GM12878 (cell line): ENCODE results near the gene CARD10. TPM values are rescaled to one million over a fixed set of nuclear protein-coding genes. Genes with fewer than 3 reads are reported as not detected.

Experiments
- ATAC-seq: fragments of 200-7000 bp; cut with Tn5 transposase; 3 replicates; pipeline ENCODE4 v1.9.1; 2020; ENCODE audit warnings: mild to moderate bottlenecking, moderate library complexity
- BruUV-seq: library from RNA; stranded (reverse); fragments of 400-500 nt; replicated peaks from 2 replicates; lab custom pipeline; 2021; lab: Mats Ljungman, UMichigan
- CTCF ChIA-PET: fragments of 300-600 bp; sonication (Branson Sonifier 250); formaldehyde crosslinking; extraction: SDS; loops from one replicate; lab custom pipeline; 2021; ENCODE audit warnings: inconsistent platforms; lab: Yijun Ruan, JAX
- POLR2A ChIA-PET: fragments of 350-600 bp; formaldehyde crosslinking; extraction: SDS; loops from one replicate; lab custom pipeline; 2021; ENCODE audit warnings: inconsistent platforms; lab: Charles Lee
- RAD21 ChIA-PET: fragments of 300-600 bp; sonication (Branson Sonifier 250); formaldehyde crosslinking; loops from one replicate; lab custom pipeline; 2023; ENCODE audit warnings: antibody characterized with exemption; ENCODE audit not compliant: unreplicated experiment; lab: Charles Lee
- SMC1A ChIA-PET: fragments of 300-600 bp; sonication (Branson Sonifier 250); formaldehyde crosslinking; loops from one replicate; lab custom pipeline; 2023; ENCODE audit not compliant: unreplicated experiment, uncharacterized antibody; lab: Charles Lee
- DNase-seq: peaks from one replicate; pipeline ENCODE4 v3.0.0-alpha.2; 2011; ENCODE audit warnings: low read depth, low spot score
- FAIRE-seq: peaks from 3 replicates; lab custom pipeline; 2011; peaks lifted over from hg19 to GRCh38; lab: Jason Lieb, UNC
- H2AFZ ChIP-seq: 2 replicates; pipeline ENCODE4 v1.6.0; 2011; ENCODE audit warnings: low read depth, low read length, control low read depth; ENCODE audit not compliant: control insufficient read depth
- H3K27ac ChIP-seq: 2 replicates; pipeline ENCODE4 v1.5.1; 2011; ENCODE audit warnings: control low read depth; ENCODE audit not compliant: control insufficient read depth, insufficient read depth
- H3K27me3 ChIP-seq, 2 experiments: replicated peaks in 1 of 2; 2 replicates each; pipeline versions ENCODE4 v1.6.0 to v1.6.1; 2011; ENCODE audit warnings: low read length in 1 of 2; ENCODE audit not compliant: control insufficient read depth in 2 of 2, insufficient read depth in 2 of 2
- H3K36me3 ChIP-seq, 2 experiments: 2 replicates each; pipeline ENCODE4 v1.5.1; 2011; ENCODE audit warnings: low read length in 1 of 2; ENCODE audit not compliant: control insufficient read depth in 2 of 2, insufficient read depth in 2 of 2
- H3K4me1 ChIP-seq: 2 replicates; pipeline ENCODE4 v1.6.1; 2011; ENCODE audit warnings: mild to moderate bottlenecking, low read length, moderate library complexity, mixed read lengths; ENCODE audit not compliant: control insufficient read depth, insufficient read depth
- H3K4me2 ChIP-seq: 2 replicates; pipeline ENCODE4 v1.6.0; 2011; ENCODE audit warnings: control low read depth; ENCODE audit not compliant: control insufficient read depth, insufficient read depth
- H3K4me3 ChIP-seq: fragments of 200-600 bp; sonication (generic); 2 replicates; pipeline ENCODE4 v1.5.1; 2016
- H3K79me2 ChIP-seq: 2 replicates; pipeline ENCODE4 v1.6.0; 2011; ENCODE audit warnings: low read length; ENCODE audit not compliant: control insufficient read depth, insufficient read depth
- H3K9ac ChIP-seq: 2 replicates; pipeline ENCODE4 v1.8.0; 2011; ENCODE audit warnings: low read length, control low read depth, mixed read lengths; ENCODE audit not compliant: control insufficient read depth, insufficient read depth
- H3K9me3 ChIP-seq: replicated peaks from 3 replicates; pipeline ENCODE4 v1.5.1; 2011; ENCODE audit warnings: mild to moderate bottlenecking, low read length; ENCODE audit not compliant: control insufficient read depth, insufficient read depth
- H4K20me1 ChIP-seq: 2 replicates; pipeline ENCODE4 v1.6.0; 2011; ENCODE audit not compliant: control insufficient read depth, insufficient read depth
- BRCA1 ChIP-seq: IDR thresholded peaks from 2 replicates; pipeline ENCODE4 v1.6.1; 2011; ENCODE audit warnings: low read depth, low read length, improper control_type of control experiment
- CBX3 ChIP-seq: fragments of 200-600 bp; sonication (generic); IDR thresholded peaks from 2 replicates; pipeline ENCODE4 v1.6.1; 2016; ENCODE audit warnings: low read depth, borderline replicate concordance
- CBX5 ChIP-seq: sonication (generic); IDR thresholded peaks from 2 replicates; pipeline ENCODE4 v1.6.1; 2016; ENCODE audit warnings: low read depth, moderate library complexity, mild to moderate bottlenecking, inconsistent platforms
- CHD2 ChIP-seq: IDR thresholded peaks from 2 replicates; pipeline ENCODE4 v1.6.1; 2011; ENCODE audit warnings: low read depth, low read length, improper control_type of control experiment, borderline replicate concordance
- CHD4 ChIP-seq: fragments of 200-600 bp; sonication (generic); IDR thresholded peaks from 2 replicates; pipeline ENCODE4 v1.6.1; 2016; ENCODE audit warnings: mild to moderate bottlenecking
- EGR1 ChIP-seq, 2 experiments: IDR thresholded peaks; 1 replicate in 1 of 2; 2 replicates in 1 of 2; pipeline ENCODE4 v1.6.1; 2011 to 2012; ENCODE audit warnings: low read depth in 2 of 2, low read length in 2 of 2, borderline replicate concordance in 1 of 2, mild to moderate bottlenecking in 1 of 2, moderate library complexity in 1 of 2
- EP300 ChIP-seq, 2 experiments: fragments of 150-350 bp in 1 of 2; IDR thresholded peaks; 2 replicates each; pipeline ENCODE4 v1.6.1; 2011 to 2012; ENCODE audit warnings: low read depth in 2 of 2, low read length in 2 of 2, borderline replicate concordance in 1 of 2, improper control_type of control experiment in 1 of 2, inconsistent platforms in 1 of 2; ENCODE audit not compliant: control insufficient read depth in 1 of 2
- POLR2AphosphoS2 ChIP-seq: IDR thresholded peaks from 2 replicates; pipeline ENCODE4 v1.6.1; 2011; ENCODE audit warnings: low read depth, mild to moderate bottlenecking, low read length, improper control_type of control experiment, moderate library complexity
- RFX5 ChIP-seq: IDR thresholded peaks from 2 replicates; pipeline ENCODE4 v1.6.1; 2011; ENCODE audit warnings: low read depth, low read length, improper control_type of control experiment
- SIX5 ChIP-seq: IDR thresholded peaks from 2 replicates; pipeline ENCODE4 v1.6.1; 2011; ENCODE audit warnings: mild to moderate bottlenecking, low read depth, low read length, moderate library complexity; ENCODE audit not compliant: severe bottlenecking
- SUZ12 ChIP-seq: fragments of 200-600 bp; sonication (generic); IDR thresholded peaks from one replicate; pipeline ENCODE4 v1.6.1; 2018; ENCODE audit warnings: antibody characterized with exemption, mild to moderate bottlenecking; ENCODE audit not compliant: unreplicated experiment
- ZBED1 ChIP-seq: IDR thresholded peaks from 2 replicates; pipeline ENCODE4 v1.6.1; 2016; ENCODE audit warnings: borderline replicate concordance
- ZNF207 ChIP-seq: fragments of 450-650 bp; IDR thresholded peaks from 2 replicates; pipeline ENCODE4 v1.6.1; 2014; ENCODE audit warnings: antibody characterized with exemption, mild to moderate bottlenecking, borderline replicate concordance
- ZSCAN29 ChIP-seq: fragments of 450-650 bp; IDR thresholded peaks from 2 replicates; pipeline ENCODE4 v1.6.1; 2017; ENCODE audit warnings: mild to moderate bottlenecking, moderate library complexity
- WGBS: methylation state at CpG from one replicate; pipeline ENCODE4 v1.1.6; 2016; ENCODE audit warnings: low lambda C conversion rate; ENCODE audit not compliant: insufficient replicate concordance, insufficient coverage; ENCODE audit errors: missing lambda C conversion rate; 5-methylcytosine and 5-hydroxymethylcytosine counted together
- in situ Hi-C: fragments of 300-500 bp; cut with MboI; formaldehyde crosslinking; loops from 9 replicates; pipeline ENCODE4 v1.14.3; 2018; ENCODE audit warnings: mixed read lengths
- intact Hi-C: fragments of 100-400 bp; cut with micrococcal nuclease; formaldehyde crosslinking; loops from one replicate; pipeline ENCODE4 v1.14.2; 2022; ENCODE audit not compliant: unreplicated experiment
- polyA plus RNA-seq, 11 experiments: library from polyadenylated mRNA; depleted of rRNA in 4 of 11; unstranded in 6 of 11; stranded (reverse) in 5 of 11; fragments of >200 nt; fragmentation: Nextera tagmentation in 4 of 11; fragmentation: Illumina TruSeq in 1 of 11; extraction: Ambion mirVana in 4 of 11; extraction: Trizol in 1 of 11; gene quantifications; 1 replicate in 1 of 11; 2 replicates in 10 of 11; pipeline versions ENCODE4 v1.2.1 to v1.2.3, GENCODE V29; 2011 to 2016; ENCODE audit warnings: inconsistent platforms in 2 of 11, missing spikeins in 2 of 11, low read depth in 1 of 11
- total RNA-seq, 4 experiments: library from RNA; depleted of rRNA in 3 of 4; stranded (reverse); fragments of >200 nt in 3 of 4; fragmentation: Illumina TruSeq in 1 of 4; extraction: Trizol in 1 of 4; gene quantifications; 2 replicates each; pipeline versions ENCODE4 v1.2.1 to v1.2.3, GENCODE V29; 2013 to 2021
- TF ChIP-seq, protein P1 (sequence below): fragments of 450-650 bp; IDR thresholded peaks from 2 replicates; pipeline ENCODE4 v1.6.1; 2017; ENCODE audit warnings: mild to moderate bottlenecking, moderate library complexity
- TF ChIP-seq, protein P2 (sequence below): fragments of 450-650 bp; IDR thresholded peaks from 2 replicates; pipeline ENCODE4 v1.6.1; 2016; ENCODE audit warnings: mild to moderate bottlenecking
- TF ChIP-seq, protein P3 (sequence below): fragments of 450-650 bp; IDR thresholded peaks from 2 replicates; pipeline ENCODE4 v1.6.1; 2017; ENCODE audit warnings: mild to moderate bottlenecking

Gene CARD10
- total and polyA plus RNA-seq, 10 of the 15 experiments (the other 5 are each of a cell fraction or from before 2014, with no cell fraction given): 0.08 to 0.10 (median 0.10) TPM; not detected in 7

DNA sequence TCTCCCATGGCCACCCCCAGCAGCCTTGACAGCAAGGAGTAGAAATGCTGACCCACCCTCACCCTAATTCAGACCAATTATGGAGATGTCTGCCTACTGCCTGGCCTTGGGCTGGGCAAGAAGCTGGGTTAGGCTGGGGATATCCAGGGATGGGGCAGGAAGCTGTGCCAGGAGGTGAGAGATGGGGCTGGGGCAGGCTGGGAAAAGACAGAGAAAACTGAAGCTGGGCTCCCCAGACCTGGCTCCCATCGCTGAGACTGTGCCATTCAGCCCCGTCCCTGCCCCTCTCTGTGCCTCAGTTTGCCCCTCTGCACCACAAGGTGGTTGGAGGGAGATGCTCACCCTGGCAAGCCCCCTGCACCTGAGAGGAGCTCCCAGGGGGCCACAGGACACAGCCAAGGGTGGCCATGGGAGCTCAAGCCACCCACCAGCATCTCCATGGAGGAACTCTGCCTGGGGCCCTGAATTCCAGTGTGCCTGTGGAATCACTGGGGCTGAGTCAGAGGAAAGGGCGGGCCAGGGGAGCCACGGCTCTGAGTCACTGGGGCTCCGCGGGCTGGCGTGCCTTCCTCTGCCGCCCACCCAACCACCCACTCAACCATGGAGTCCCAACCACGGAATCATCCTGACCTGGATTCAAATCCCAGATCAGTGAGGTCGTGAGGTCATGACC lies 6.0 kb upstream of the CARD10 start (continued):
- no peak for TF ChIP-seq EP300 (IDR thresholded peaks at IDR 0.05; ENCODE audit: borderline replicate concordance in 1 of 2, control insufficient read depth in 1 of 2, low read depth in 2 of 2, low read length in 2 of 2)
- TF ChIP-seq CBX5: no peak
- TF ChIP-seq SUZ12: no peak
- TF ChIP-seq CBX3: no peak
- no peak for TF ChIP-seq ZBED1
- no peak for TF ChIP-seq RFX5
- no peak for TF ChIP-seq CHD2
- TF ChIP-seq CHD4: no peak

DNA sequence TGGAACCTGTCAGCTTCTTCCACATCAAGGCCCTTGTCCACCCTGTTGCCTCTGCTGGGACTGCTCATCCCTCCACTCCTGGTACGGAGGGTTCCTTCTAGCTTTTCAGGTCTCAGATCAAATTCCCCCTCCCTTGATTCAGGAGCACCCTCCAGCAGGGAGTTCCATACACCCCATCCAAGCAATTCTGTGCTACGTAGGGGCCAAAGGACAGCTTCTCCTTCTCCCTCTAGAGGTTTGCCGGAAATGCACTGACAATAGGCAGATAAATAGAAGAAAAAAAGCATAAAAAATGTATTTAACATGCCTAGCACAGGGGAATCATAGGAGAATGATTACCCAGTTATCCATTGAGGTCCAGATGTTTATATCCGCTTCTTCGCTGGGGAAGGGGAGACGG lies 3.3 kb upstream of the CARD10 start:
- ChIA-PET SMC1A (no interaction called here), CTCF (no interaction called here), RAD21 (no interaction called here), POLR2A (no interaction called here)
- BruUV-seq: no TSS peak
- Histone ChIP-seq H3K79me2 (no peaks in the 10 kb centered on the region), H4K20me1 (no peaks in the 10 kb centered on the region), H3K36me3 (no peaks in the 10 kb centered on the region), H3K4me2 (no peak overlapping the region), H3K9me3 (no peaks in the 10 kb centered on the region), H3K4me1 (no peaks in the 10 kb centered on the region), H3K4me3 (no peak overlapping the region), H3K27me3 (peaks cover 7 to 11% of the 10 kb centered on the region in 2 experiments; a peak in 3 of 4 replicates), H2AFZ (no peak overlapping the region), H3K9ac (no peak overlapping the region), H3K27ac (no peak overlapping the region)
- in situ Hi-C loops: no loop called here
- DNase-seq (no peak), ATAC-seq (no peak), FAIRE-seq (no peak)
- intact Hi-C loops: no loop called here
- 48% methylated on average over 6 of the region's 6 CpGs for WGBS
- TF ChIP-seq, protein P1, sequence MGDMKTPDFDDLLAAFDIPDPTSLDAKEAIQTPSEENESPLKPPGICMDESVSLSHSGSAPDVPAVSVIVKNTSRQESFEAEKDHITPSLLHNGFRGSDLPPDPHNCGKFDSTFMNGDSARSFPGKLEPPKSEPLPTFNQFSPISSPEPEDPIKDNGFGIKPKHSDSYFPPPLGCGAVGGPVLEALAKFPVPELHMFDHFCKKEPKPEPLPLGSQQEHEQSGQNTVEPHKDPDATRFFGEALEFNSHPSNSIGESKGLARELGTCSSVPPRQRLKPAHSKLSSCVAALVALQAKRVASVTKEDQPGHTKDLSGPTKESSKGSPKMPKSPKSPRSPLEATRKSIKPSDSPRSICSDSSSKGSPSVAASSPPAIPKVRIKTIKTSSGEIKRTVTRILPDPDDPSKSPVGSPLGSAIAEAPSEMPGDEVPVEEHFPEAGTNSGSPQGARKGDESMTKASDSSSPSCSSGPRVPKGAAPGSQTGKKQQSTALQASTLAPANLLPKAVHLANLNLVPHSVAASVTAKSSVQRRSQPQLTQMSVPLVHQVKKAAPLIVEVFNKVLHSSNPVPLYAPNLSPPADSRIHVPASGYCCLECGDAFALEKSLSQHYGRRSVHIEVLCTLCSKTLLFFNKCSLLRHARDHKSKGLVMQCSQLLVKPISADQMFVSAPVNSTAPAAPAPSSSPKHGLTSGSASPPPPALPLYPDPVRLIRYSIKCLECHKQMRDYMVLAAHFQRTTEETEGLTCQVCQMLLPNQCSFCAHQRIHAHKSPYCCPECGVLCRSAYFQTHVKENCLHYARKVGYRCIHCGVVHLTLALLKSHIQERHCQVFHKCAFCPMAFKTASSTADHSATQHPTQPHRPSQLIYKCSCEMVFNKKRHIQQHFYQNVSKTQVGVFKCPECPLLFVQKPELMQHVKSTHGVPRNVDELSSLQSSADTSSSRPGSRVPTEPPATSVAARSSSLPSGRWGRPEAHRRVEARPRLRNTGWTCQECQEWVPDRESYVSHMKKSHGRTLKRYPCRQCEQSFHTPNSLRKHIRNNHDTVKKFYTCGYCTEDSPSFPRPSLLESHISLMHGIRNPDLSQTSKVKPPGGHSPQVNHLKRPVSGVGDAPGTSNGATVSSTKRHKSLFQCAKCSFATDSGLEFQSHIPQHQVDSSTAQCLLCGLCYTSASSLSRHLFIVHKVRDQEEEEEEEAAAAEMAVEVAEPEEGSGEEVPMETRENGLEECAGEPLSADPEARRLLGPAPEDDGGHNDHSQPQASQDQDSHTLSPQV: no peak
- no peak for TF ChIP-seq CBX5
- no peak for TF ChIP-seq SIX5
- no peak for TF ChIP-seq EGR1 (IDR thresholded peaks at IDR 0.05; ENCODE audit: borderline replicate concordance in 1 of 2, low read depth in 2 of 2, low read length in 2 of 2)
- TF ChIP-seq, protein P2, sequence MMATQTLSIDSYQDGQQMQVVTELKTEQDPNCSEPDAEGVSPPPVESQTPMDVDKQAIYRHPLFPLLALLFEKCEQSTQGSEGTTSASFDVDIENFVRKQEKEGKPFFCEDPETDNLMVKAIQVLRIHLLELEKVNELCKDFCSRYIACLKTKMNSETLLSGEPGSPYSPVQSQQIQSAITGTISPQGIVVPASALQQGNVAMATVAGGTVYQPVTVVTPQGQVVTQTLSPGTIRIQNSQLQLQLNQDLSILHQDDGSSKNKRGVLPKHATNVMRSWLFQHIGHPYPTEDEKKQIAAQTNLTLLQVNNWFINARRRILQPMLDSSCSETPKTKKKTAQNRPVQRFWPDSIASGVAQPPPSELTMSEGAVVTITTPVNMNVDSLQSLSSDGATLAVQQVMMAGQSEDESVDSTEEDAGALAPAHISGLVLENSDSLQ: no peak
- TF ChIP-seq, protein P3, sequence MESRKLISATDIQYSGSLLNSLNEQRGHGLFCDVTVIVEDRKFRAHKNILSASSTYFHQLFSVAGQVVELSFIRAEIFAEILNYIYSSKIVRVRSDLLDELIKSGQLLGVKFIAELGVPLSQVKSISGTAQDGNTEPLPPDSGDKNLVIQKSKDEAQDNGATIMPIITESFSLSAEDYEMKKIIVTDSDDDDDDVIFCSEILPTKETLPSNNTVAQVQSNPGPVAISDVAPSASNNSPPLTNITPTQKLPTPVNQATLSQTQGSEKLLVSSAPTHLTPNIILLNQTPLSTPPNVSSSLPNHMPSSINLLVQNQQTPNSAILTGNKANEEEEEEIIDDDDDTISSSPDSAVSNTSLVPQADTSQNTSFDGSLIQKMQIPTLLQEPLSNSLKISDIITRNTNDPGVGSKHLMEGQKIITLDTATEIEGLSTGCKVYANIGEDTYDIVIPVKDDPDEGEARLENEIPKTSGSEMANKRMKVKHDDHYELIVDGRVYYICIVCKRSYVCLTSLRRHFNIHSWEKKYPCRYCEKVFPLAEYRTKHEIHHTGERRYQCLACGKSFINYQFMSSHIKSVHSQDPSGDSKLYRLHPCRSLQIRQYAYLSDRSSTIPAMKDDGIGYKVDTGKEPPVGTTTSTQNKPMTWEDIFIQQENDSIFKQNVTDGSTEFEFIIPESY: no peak
- no peak for TF ChIP-seq POLR2AphosphoS2
- no peak for TF ChIP-seq BRCA1
- no peak for TF ChIP-seq ZSCAN29
- no peak for TF ChIP-seq ZNF207
